Liver (tissue), 9 donors: Measurements from ENCODE around the gene CD28. TPM values are rescaled to one million over a fixed set of nuclear protein-coding genes. Genes with fewer than 3 reads are reported as not detected.

Experiments used
- DNase-seq: peaks from one replicate; pipeline ENCODE4 v3.0.0-alpha.2; 2017; ENCODE audit warnings: low spot score
- H3K27ac ChIP-seq, 2 donors: one replicate each; pipeline ENCODE4 v1.7.0; 2013; ENCODE audit warnings: inconsistent platforms in 2 of 2, low read length in 2 of 2, control low read depth in 1 of 2, low read depth in 1 of 2, mild to moderate bottlenecking in 1 of 2
- H3K27me3 ChIP-seq, 4 donors: one replicate each; pipeline versions ENCODE4 v1.6.1 to v1.7.0; 2013; ENCODE audit warnings: low read length in 3 of 4, inconsistent platforms in 1 of 4, mild to moderate bottlenecking in 1 of 4, moderate library complexity in 1 of 4; ENCODE audit not compliant: control insufficient read depth in 4 of 4, insufficient read depth in 4 of 4
- H3K36me3 ChIP-seq, 4 donors: one replicate each; pipeline versions ENCODE4 v1.6.1 to v1.7.0; 2013; ENCODE audit warnings: low read length in 3 of 4, mild to moderate bottlenecking in 3 of 4, low read depth in 1 of 4, moderate library complexity in 1 of 4; ENCODE audit not compliant: control insufficient read depth in 4 of 4, insufficient read depth in 3 of 4
- H3K4me1 ChIP-seq, 4 donors: one replicate each; pipeline versions ENCODE4 v1.6.1 to v1.7.0; 2013; ENCODE audit warnings: low read length in 3 of 4, mild to moderate bottlenecking in 3 of 4, moderate library complexity in 1 of 4; ENCODE audit not compliant: control insufficient read depth in 4 of 4, insufficient read depth in 4 of 4
- H3K4me3 ChIP-seq, 3 donors: one replicate each; pipeline versions ENCODE4 v1.6.1 to v1.7.0; 2013; ENCODE audit warnings: low read length in 3 of 3, control low read depth in 1 of 3, low read depth in 1 of 3, mild to moderate bottlenecking in 1 of 3
- H3K9ac ChIP-seq, 2 donors: one replicate each; pipeline ENCODE4 v1.7.0; 2013; ENCODE audit warnings: low read length in 2 of 2, mild to moderate bottlenecking in 2 of 2, moderate library complexity in 2 of 2, control low read depth in 1 of 2, low read depth in 1 of 2
- H3K9me3 ChIP-seq, 4 donors: one replicate each; pipeline versions ENCODE4 v1.6.1 to v1.7.0; 2013; ENCODE audit warnings: low read length in 3 of 4; ENCODE audit not compliant: control insufficient read depth in 4 of 4
- CTCF ChIP-seq: fragments of 150-350 bp; IDR thresholded peaks from 2 replicates; pipeline ENCODE4 v1.5.1; 2017; ENCODE audit warnings: improper control_type of control experiment, low read depth, low read length; ENCODE audit not compliant: missing input control
- EGR1 ChIP-seq, 2 donors: IDR thresholded peaks; 2 replicates each; pipeline ENCODE4 v1.6.1; 2016 to 2018; ENCODE audit warnings: antibody characterized with exemption in 2 of 2, low read depth in 2 of 2
- FOXA1 ChIP-seq: IDR thresholded peaks from 2 replicates; pipeline ENCODE4 v1.6.1; 2016; ENCODE audit warnings: antibody characterized with exemption
- FOXA2 ChIP-seq: IDR thresholded peaks from 2 replicates; pipeline ENCODE4 v1.6.1; 2016; ENCODE audit warnings: antibody characterized with exemption
- HNF4A ChIP-seq, 2 donors: conservative IDR thresholded peaks; 2 replicates each; pipeline ENCODE4 v1.6.1; 2016; ENCODE audit warnings: antibody characterized with exemption in 2 of 2, mild to moderate bottlenecking in 2 of 2
- JUND ChIP-seq, 2 donors: IDR thresholded peaks; 2 replicates each; pipeline ENCODE4 v1.6.1; 2016; ENCODE audit warnings: antibody characterized with exemption in 2 of 2
- NR2F2 ChIP-seq: IDR thresholded peaks from 2 replicates; pipeline ENCODE4 v1.6.1; 2016; ENCODE audit warnings: antibody characterized with exemption
- RAD21 ChIP-seq, 2 donors: IDR thresholded peaks; 2 replicates each; pipeline ENCODE4 v1.6.1; 2016; ENCODE audit warnings: antibody characterized with exemption in 2 of 2, mild to moderate bottlenecking in 2 of 2
- RXRA ChIP-seq, 2 donors: IDR thresholded peaks; 2 replicates each; pipeline ENCODE4 v1.6.1; 2017 to 2018; ENCODE audit warnings: antibody characterized with exemption in 2 of 2, mild to moderate bottlenecking in 1 of 2
- SP1 ChIP-seq: IDR thresholded peaks from 2 replicates; pipeline ENCODE4 v1.6.1; 2018; ENCODE audit warnings: antibody characterized with exemption, mild to moderate bottlenecking
- YY1 ChIP-seq: IDR thresholded peaks from 2 replicates; pipeline ENCODE4 v1.6.1; 2016; ENCODE audit warnings: antibody characterized with exemption, mild to moderate bottlenecking
- WGBS: extraction: QIAGEN DNeasy Blood & Tissue Kit; methylation state at CpG from one replicate; pipeline ENCODE4 v1.1.7; 2013; 5-methylcytosine and 5-hydroxymethylcytosine counted together
- polyA plus RNA-seq, 2 donors: library from polyadenylated mRNA; stranded (reverse) in 1 of 2; unstranded in 1 of 2; fragments of 200-250 nt in 1 of 2; fragments of >200 nt in 1 of 2; fragmentation: Nextera tagmentation in 1 of 2; extraction: Ambion mirVana in 1 of 2; gene quantifications; one replicate each; pipeline versions ENCODE4 v1.2.1 to v1.2.3, GENCODE V29; 2013 to 2015
- total RNA-seq, 2 donors: library from RNA; depleted of rRNA; stranded (reverse); fragments of >200 nt; gene quantifications; one replicate each; pipeline ENCODE4 v1.2.3, GENCODE V29; 2014
- TF ChIP-seq, protein P1 (sequence below): IDR thresholded peaks from 2 replicates; pipeline ENCODE4 v1.6.1; 2016; ENCODE audit warnings: antibody characterized with exemption
- TF ChIP-seq, protein P2 (sequence below): IDR thresholded peaks from 2 replicates; pipeline ENCODE4 v1.6.1; 2016; ENCODE audit warnings: antibody characterized with exemption
- donor health status: healthy.
- donor health status: healthy.
- donor health status: healthy.
- donor health status: healthy.
- donor health status: healthy.

CD28 gene
- total and polyA plus RNA-seq, 4 donors, result 0.08 to 0.93 (median 0.33) TPM

DNA sequence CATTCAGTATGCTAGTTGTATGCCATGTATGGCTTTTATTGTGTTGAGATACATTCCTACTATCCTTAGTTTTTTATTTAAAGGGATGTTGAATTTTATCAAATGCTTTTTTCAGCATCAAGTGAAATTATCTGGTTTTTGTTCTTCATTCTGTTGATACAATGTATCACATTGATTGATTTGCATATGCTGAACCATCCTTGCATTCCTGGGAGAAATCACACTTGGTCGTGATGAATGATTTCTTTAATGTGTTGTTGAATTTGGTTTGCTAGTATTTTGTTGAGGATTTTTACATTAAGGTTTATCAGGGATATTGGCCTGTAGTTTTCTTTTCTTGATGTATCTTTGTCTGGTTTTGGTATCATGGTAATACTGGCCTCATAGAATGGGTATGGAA, 49.7 kb downstream of the CD28 start (continued):
- TF ChIP-seq, protein P1, sequence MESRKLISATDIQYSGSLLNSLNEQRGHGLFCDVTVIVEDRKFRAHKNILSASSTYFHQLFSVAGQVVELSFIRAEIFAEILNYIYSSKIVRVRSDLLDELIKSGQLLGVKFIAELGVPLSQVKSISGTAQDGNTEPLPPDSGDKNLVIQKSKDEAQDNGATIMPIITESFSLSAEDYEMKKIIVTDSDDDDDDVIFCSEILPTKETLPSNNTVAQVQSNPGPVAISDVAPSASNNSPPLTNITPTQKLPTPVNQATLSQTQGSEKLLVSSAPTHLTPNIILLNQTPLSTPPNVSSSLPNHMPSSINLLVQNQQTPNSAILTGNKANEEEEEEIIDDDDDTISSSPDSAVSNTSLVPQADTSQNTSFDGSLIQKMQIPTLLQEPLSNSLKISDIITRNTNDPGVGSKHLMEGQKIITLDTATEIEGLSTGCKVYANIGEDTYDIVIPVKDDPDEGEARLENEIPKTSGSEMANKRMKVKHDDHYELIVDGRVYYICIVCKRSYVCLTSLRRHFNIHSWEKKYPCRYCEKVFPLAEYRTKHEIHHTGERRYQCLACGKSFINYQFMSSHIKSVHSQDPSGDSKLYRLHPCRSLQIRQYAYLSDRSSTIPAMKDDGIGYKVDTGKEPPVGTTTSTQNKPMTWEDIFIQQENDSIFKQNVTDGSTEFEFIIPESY, result no peak
- TF ChIP-seq JUND (IDR thresholded peaks at IDR 0.05), result no peak

- no peak overlapping the region for H3K4me3 ChIP-seq
- 60% methylated on average over 4 of the region's 4 CpGs for WGBS
- no peak for DNase-seq
- H3K9me3 ChIP-seq, result peaks cover 0 to 4% (median 0%) of the 10 kb centered on the region in 4 donors
- H3K9ac ChIP-seq, result no peak overlapping the region
- no peaks in the 10 kb centered on the region for H3K36me3 ChIP-seq
- no peaks in the 10 kb centered on the region for H3K4me1 ChIP-seq
- no peak overlapping the region for H3K27ac ChIP-seq
- TF ChIP-seq RAD21 (IDR thresholded peaks at IDR 0.05), result no peak
- H3K27me3 ChIP-seq, result no peaks in the 10 kb centered on the region
Measured at GRCh38 chr2:203758841-203759689, 52.6 kb downstream of the CD28 start.

GRCh38 chr2:203759690-203760365, 53.4 kb downstream of the CD28 start:
- H3K36me3 ChIP-seq, result no peaks in the 10 kb centered on the region
- no peaks in the 10 kb centered on the region for H3K4me1 ChIP-seq
- TF ChIP-seq, protein P2, sequence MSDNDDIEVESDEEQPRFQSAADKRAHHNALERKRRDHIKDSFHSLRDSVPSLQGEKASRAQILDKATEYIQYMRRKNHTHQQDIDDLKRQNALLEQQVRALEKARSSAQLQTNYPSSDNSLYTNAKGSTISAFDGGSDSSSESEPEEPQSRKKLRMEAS, result no peak
- TF ChIP-seq RXRA (IDR thresholded peaks at IDR 0.05) (no peak), RAD21 (IDR thresholded peaks at IDR 0.05) (no peak), FOXA1 (no peak), EGR1 (IDR thresholded peaks at IDR 0.05; ENCODE audit: low read depth in 2 of 2) (no peak), NR2F2 (no peak), SP1 (no peak), FOXA2 (no peak), CTCF (no peak), YY1 (no peak), HNF4A (conservative IDR thresholded peaks at IDR 0.05) (no peak), JUND (IDR thresholded peaks at IDR 0.05) (no peak)
- TF ChIP-seq, protein P1, result no peak
- no peak overlapping the region for H3K4me3 ChIP-seq
- DNase-seq, result no peak
- H3K27me3 ChIP-seq, result no peaks in the 10 kb centered on the region
- WGBS, result 96% methylated on average over 4 of the region's 4 CpGs
- no peak overlapping the region for H3K27ac ChIP-seq
- H3K9ac ChIP-seq, result no peak overlapping the region
- peaks cover 0 to 4% (median 0%) of the 10 kb centered on the region in 4 donors for H3K9me3 ChIP-seq
